ENCODE results near the gene ZMYM4.

Gene ZMYM4

DNA sequence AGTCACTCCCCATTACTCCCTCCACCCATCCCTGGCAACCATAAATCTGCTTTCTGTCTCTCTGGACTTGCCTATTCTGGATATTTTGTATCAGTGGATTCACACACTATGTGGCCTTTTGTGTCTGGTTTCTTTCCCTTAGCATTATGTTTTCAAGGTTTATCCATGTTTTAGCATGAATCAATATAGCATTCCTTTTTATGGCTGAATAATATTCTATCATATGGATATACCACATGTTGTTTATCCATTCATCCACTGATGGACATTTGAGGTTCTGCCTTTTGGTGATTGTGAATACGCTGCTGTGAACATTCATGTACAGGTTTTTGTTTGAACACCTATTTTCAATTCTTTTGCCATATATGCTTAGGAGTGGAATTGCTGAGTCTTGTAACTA lies 140.4 kb downstream of the ZMYM4 start:
- no peak for DNase-seq

- DNase-seq, result no peak
These were observed 157.6 kb downstream of the ZMYM4 start for GRCh38 chr1:35426097-35426586.

DNA sequence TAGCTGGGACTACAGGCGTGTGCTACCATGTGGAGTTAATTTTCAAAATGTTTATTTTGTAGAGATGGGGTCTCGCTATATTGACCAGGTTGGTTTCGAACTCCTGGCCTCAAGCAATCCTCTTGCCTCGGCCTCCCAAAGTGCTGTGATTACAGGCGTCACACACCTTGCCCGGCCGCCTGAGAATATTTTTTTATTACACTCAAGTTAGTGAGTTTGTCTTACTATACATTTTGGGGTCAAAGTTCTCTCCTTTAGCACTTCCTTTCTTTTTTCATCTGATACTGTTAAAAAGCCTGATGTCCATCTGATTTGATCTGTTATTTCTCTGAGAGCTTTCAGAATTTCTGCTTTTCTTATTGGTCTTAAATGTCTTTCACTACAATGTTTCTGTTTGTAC lies 159.9 kb downstream of the ZMYM4 start:
- no peak for DNase-seq

DNA sequence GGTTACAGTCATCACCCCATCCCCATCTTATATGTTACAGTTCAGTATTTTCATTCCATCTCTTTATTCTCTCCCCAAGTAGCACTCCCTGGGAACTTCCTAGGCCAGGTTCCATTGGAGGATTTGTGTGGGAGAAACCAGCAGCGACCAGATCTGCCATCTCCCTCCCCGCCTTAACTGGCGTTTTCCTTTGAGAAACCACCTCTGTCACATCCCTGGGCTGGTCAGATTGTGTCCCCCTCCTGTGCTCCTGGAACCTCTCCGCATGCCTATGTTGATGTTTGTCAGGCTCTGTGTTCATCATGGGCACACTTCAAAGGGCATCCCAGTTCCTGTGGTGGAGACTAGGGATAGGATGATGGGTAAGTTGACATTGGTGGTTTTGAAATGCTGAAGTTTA lies 162.3 kb downstream of the ZMYM4 start:
- DNase-seq, result no peak

- DNase-seq, result no peak
These were observed 162.7 kb downstream of the ZMYM4 start for GRCh38 chr1:35431173-35431599.

- DNase-seq, result no peak
These were observed 163.7 kb downstream of the ZMYM4 start for GRCh38 chr1:35432231-35432630.

- no peak for DNase-seq
These were observed 165.2 kb downstream of the ZMYM4 start for GRCh38 chr1:35433714-35434113.

- no peak for DNase-seq
These were observed 166.2 kb downstream of the ZMYM4 start for GRCh38 chr1:35434703-35435102.

GRCh38 chr1:35436078-35436477 lies 167.6 kb downstream of the ZMYM4 start:
- DNase-seq, result no peak

DNA sequence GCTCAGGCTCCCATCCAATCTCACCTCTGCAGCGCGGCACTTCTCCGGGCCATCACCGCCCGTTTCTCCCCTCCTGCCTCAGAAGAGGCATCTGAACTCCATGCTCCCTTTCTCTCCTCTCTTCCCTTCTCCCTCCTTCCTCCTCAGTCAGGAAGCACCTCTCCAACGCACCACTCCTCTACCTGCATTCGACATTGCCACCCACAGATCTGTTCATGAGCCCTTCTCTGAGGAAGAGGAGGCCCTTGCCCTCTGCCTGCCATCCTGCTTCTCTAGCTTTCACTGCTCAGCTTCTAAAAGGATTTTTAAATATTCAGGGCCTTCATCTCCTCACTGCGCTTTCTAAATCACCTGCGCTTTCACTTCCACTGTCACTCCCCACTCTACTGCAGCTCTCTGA lies 168.7 kb downstream of the ZMYM4 start:
- no peak for DNase-seq

GRCh38 chr1:35439626-35440025 lies 171.1 kb downstream of the ZMYM4 start:
- DNase-seq, result no peak

GRCh38 chr1:35441926-35442579 lies 173.5 kb downstream of the ZMYM4 start:
- DNase-seq, result no peak

DNA sequence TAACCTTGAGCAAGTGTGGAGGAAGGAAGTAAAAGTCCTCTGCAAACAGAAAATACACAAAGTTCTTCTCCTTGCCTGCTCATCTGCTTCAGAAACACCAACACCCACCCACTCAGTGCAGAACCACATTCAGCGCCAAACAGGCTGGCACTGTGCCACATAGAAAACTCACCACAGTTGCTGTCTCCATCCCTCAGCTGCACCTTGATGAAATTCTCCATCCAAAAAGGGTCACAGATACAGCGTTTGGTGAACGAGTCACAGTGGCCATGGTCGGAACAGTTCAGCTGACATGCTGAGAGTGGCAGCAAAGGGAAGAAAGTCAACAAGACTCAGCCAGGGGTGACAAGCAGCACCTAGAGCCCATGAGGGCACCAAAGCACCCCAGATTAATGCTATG lies 174.2 kb downstream of the ZMYM4 start:
- no peak for DNase-seq

DNA sequence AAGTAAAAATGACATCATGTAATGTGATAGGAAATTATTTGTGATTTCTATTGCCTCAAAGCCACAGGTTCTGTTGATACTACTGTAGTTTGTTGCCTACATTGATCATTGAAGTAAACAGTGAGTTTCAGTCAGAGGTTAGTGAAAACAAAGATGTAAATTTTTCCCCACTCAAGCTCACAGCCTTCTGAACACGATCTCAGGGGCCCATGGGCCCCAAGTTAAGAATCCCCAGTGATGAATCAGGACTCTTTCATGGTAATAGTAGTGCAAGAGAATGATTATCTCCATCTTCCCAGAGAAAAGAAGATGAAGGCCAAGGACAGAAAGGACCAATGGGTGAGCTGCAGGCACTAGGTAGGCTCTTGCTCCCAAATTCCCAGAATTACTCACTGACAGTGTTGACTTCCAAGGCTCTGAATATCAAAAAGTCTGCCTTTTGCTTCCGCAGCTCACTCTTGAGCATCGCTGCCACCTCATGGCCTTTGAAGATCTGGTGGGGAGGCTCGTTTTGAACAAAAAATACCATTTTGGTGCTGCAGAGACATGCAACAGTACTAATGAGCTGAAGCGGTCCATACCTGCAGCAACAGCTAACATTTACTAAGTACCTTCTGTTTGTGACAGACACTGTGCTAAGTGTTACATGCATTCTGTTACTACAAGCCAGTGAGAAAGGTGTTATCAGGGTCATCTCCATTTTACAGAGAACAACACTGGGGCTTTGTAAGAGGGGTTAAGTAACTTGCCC lies 175.4 kb downstream of the ZMYM4 start:
- peak; percentile 12 to 32 for DNase-seq

DNA sequence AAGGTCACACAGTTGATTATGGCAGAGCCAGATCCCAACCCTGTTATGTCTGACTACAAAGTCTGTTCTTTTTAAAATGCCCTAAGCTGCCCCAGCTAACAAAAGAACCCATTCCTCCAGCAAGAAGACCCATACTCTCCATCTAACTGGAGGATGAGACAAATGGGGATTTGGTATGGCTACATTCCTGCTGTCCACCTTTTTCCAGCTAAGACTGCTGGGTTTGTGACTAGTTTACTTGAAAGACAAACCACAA lies 175.9 kb downstream of the ZMYM4 start:
- DNase-seq, result no peak

DNA sequence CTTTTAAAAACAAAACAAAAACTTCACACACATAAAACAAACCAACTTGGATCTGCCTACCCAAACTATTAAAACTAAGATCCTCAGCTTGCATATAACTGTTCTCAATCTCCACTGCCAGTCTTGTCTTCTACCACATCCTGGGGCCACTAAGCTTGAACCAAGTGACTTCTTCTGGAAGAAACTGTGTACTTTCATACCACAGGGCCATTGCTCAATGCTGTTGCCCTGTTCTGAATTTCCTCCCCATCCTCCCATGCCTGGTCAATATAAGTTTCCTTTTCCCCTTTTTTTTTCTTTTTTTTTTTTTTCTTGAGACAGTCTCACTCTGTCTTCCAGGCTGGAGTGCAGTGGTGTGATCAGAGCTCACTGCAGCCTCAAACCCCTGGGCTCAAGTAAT lies 178.8 kb downstream of the ZMYM4 start:
- DNase-seq, result no peak

- DNase-seq, result no peak
These were observed 179.9 kb downstream of the ZMYM4 start for GRCh38 chr1:35448344-35448801.

GRCh38 chr1:35449334-35450008 lies 181.0 kb downstream of the ZMYM4 start:
- no peak for DNase-seq

DNA sequence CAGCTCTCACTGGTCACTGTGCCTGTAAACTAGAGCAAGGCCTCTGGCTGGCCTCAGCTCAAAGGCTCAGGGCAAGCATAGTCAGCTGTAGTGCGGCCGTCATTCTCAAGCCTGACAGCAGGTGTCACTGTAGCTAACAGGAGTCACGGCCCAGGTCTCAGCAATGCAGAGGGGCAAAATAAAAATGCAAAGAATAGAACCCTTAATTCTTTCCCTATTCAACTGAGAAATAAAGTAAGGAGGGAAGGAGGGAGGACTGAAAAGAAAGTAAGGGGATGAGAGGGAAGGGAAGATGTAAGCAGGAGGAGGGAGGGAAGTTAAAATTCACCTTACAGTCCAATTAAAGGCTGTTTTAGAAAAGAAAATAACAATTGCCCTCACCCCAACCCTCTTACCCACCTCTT lies 182.6 kb downstream of the ZMYM4 start:
- DNase-seq, result peak; percentile 66 to 68

- DNase-seq, result no peak
These were observed 183.7 kb downstream of the ZMYM4 start for GRCh38 chr1:35452106-35452774.

DNA sequence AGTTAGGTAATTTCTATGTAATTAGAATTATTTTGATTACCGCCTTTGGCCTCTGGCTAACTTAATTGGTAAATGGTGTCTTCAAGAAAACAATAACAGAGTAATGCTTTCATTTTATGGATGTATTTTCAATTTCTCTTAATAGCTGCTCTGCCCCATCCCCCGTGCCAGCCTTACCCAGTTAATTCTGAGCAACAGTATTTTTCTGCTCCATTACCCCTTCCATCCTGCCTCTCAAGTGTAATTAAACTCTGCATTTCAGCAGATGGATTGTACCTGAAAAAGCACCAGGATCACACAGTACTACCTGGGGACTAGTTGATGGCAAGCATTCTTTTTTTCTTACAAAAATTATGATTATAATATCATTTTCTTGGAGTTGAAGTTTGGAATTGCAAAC lies 184.5 kb downstream of the ZMYM4 start:
- peak; percentile 2 to 23 for DNase-seq

DNA sequence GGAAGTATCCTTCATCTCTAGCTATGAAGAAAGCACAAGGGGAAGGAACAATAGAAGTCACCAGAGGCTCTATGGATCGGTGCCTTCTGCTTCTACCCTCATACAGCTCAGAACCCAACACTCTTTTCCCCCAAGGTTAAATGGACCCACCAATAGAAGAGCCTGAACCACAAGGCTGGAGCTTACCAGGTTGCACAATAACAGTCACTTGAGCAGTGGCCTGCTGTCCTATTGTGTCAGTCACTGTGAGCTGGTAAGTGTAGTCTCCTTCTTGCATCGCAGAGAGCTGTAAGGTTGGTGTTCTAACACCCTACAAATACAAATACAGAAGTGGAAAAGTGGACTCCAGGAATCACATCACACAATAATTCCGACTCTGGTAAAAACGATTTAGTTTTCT lies 185.7 kb downstream of the ZMYM4 start:
- no peak for DNase-seq

DNA sequence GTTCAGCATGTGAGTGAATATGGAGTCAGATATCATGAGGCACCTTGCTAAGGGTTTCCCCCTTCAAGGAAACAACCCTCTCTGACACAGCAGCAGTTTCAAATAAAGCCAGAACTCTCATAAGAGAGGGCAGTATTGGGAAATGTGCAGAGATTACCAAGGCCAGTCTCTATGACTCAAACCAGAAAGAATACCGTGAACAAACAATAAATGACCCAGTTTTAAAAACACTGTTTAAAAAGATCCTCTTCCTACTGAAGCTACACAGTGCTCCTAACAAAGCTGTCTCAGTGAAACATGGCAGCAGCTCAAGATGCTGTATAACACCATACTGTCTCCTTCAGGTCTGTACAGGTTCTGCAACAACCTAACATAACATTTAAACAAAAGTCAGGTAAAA lies 186.1 kb downstream of the ZMYM4 start:
- no peak for DNase-seq

DNA sequence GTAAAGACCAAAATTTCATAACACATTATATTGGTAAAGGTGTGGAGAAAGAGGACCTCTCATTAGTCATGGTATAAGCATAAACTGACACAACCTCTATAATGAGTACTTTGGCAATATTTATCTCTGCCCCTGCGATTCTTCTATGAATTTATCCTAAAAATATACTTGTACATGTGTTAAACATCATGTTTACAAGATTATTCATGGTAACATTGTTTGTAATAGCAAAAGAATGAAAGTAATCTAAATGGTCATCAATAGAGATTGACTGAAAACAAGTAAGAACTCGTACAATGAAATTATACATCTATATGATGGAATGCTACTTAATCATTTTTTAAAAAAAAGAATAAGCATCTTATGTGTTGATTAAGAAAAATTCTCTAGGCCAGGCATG lies 192.3 kb downstream of the ZMYM4 start:
- DNase-seq, result no peak
